ENCODE measurements around the gene IL17RB. TPM values are rescaled to one million over a fixed set of nuclear protein-coding genes. Genes with fewer than 3 reads are reported as not detected.

IL17RB gene
- total and polyA plus RNA-seq, 2 of the 4 experiments (the other 2 are of a cell fraction), result under 0.01 TPM; not detected in 1

DNA sequence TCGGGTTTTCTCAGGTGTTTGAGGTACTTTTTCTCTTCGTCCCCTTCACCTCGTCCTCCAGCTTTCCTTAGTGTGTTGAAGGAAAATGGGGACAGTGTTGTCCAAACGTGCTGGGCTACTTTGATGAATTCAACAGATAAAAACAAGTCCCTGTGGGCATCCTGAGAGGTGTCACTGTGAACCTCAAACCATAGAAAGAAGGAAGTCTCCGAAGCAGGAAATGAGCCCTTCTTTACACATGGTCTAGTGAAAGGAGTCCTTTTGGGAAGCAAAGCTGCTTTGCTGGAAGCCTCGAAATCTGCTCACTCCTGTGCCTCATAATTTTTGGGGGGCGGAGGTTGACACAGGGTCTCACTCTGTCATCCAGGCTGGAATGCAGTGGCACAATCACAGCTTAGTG lies 10.6 kb downstream of the IL17RB start:
- Histone ChIP-seq H3K4me1 (ENCODE audit: control insufficient read depth, insufficient read depth, low read length) (no peaks in the 10 kb centered on the region), H2BK5ac (ENCODE audit: low read depth, low read length, poor library complexity, severe bottlenecking) (no peak overlapping the region), H4K8ac (ENCODE audit: low read depth in 2 of 2, low read length in 2 of 2) (no peak overlapping the region), H2AK9ac (replicated peaks; ENCODE audit: low read depth, low read length, poor library complexity) (no peak overlapping the region), H2AK5ac (ENCODE audit: low read depth, low read length) (no peak overlapping the region), H2AFZ (replicated peaks; ENCODE audit: low read length, poor library complexity) (no peak overlapping the region), H2BK120ac (ENCODE audit: low read depth, low read length) (no peak overlapping the region), H3K14ac (replicated peaks; ENCODE audit: low read depth, low read length) (no peak overlapping the region), H3K18ac (ENCODE audit: low read depth, low read length) (no peak overlapping the region), H4K5ac (ENCODE audit: low read depth, low read length) (no peak overlapping the region), H4K91ac (ENCODE audit: insufficient read depth, low read depth, low read length) (no peak overlapping the region), H3K23ac (ENCODE audit: low read depth, low read length) (no peak overlapping the region), H4K20me1 (ENCODE audit: insufficient read depth, low read length) (no peaks in the 10 kb centered on the region), H2BK15ac (ENCODE audit: low read depth, low read length) (no peak overlapping the region), H3K9me3 (ENCODE audit: control insufficient read depth, insufficient read depth, low read length) (no peaks in the 10 kb centered on the region), H3K4ac (ENCODE audit: low read depth, low read length) (no peak overlapping the region), H3K9me1 (ENCODE audit: insufficient read depth, low read length) (no peaks in the 10 kb centered on the region), H3K9ac (ENCODE audit: low read depth, low read length) (no peak overlapping the region), H3K4me3 (ENCODE audit: insufficient read depth, low read depth, low read length) (no peak overlapping the region), H2BK20ac (ENCODE audit: low read depth, low read length) (no peak overlapping the region), H3K56ac (ENCODE audit: extremely low read depth, insufficient read depth, low read length) (no peak overlapping the region), H3K36me3 (ENCODE audit: control insufficient read depth, insufficient read depth, low read length) (peaks cover 7% of the 10 kb centered on the region; the same call in 1 of the 2 replicates), H3K27ac (ENCODE audit: insufficient read depth, low read length) (no peak overlapping the region), H3K4me2 (ENCODE audit: low read depth, low read length) (no peak overlapping the region), H3K27me3 (ENCODE audit: control insufficient read depth, insufficient read depth, low read length) (peaks cover 2% of the 10 kb centered on the region; the same call in 1 of the 2 replicates), H3K79me1 (ENCODE audit: low read depth in 1 of 2, low read length in 2 of 2) (no peaks in the 10 kb centered on the region)
- in situ Hi-C loops (cut with MboI; ENCODE audit: low sequenced_read_pairs), result no loop called here
- TF ChIP-seq MAFK (IDR thresholded peaks at IDR 0.05; ENCODE audit: low read depth, low read length), result no peak
- no peak for TF ChIP-seq RAD21 (IDR thresholded peaks at IDR 0.05; ENCODE audit: low read length)
- no peak for TF ChIP-seq POLR2A (IDR thresholded peaks at IDR 0.05; ENCODE audit: low read depth, low read length)
- no peak for TF ChIP-seq CHD1 (IDR thresholded peaks at IDR 0.05; ENCODE audit: low read depth, low read length)
- TF ChIP-seq MAZ (IDR thresholded peaks at IDR 0.05; ENCODE audit: borderline replicate concordance, low read depth, low read length), result no peak
- TF ChIP-seq MXI1 (IDR thresholded peaks at IDR 0.05; ENCODE audit: borderline replicate concordance, low read depth, low read length), result no peak
- no CpG with 5 or more reads among the region's 7 CpGs for WGBS, 2 experiments (ENCODE audit: extremely low coverage in 2 of 2, insufficient read length in 1 of 2)
- ChIA-PET POLR2A (ENCODE audit: unreplicated experiment) (no interaction called here), CTCF (no interaction called here)
- dilution Hi-C loops (cut with HindIII; ENCODE audit: low sequenced_read_pairs, unreplicated experiment), result no loop called here
- DNase-seq (no peak), ATAC-seq (ENCODE audit: low read depth) (no peak)
- no TSS peak for BruUV-seq (replicated peaks)
- intact Hi-C loops (cut with micrococcal nuclease), result no loop called here

Data from IMR-90 (cell line).